ENCODE results near the gene MAD2L1BP.

Gene MAD2L1BP

GRCh38 chr6:43683708-43684455, 48.2 kb downstream of the MAD2L1BP start:
- no peak for DNase-seq (ENCODE audit: low spot score)

DNA sequence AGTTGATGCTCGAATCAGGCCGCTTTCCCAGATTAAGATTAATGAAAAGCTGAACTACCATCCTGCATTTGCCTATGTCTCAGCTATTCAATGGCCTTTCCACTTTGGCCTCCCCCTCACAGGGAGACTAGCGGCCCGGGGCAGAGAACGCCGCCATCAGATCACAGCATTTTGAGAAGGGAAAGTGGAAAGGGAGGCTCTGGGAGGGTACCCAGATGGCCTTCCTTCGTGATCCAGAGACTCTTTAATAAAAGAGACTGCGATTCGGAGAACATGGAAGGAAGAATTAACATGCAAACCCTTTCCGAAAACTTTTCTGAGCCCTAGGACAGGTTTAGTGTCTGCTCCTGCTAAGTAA, 51.4 kb downstream of the MAD2L1BP start:
- no peak for DNase-seq (ENCODE audit: low spot score)

DNA sequence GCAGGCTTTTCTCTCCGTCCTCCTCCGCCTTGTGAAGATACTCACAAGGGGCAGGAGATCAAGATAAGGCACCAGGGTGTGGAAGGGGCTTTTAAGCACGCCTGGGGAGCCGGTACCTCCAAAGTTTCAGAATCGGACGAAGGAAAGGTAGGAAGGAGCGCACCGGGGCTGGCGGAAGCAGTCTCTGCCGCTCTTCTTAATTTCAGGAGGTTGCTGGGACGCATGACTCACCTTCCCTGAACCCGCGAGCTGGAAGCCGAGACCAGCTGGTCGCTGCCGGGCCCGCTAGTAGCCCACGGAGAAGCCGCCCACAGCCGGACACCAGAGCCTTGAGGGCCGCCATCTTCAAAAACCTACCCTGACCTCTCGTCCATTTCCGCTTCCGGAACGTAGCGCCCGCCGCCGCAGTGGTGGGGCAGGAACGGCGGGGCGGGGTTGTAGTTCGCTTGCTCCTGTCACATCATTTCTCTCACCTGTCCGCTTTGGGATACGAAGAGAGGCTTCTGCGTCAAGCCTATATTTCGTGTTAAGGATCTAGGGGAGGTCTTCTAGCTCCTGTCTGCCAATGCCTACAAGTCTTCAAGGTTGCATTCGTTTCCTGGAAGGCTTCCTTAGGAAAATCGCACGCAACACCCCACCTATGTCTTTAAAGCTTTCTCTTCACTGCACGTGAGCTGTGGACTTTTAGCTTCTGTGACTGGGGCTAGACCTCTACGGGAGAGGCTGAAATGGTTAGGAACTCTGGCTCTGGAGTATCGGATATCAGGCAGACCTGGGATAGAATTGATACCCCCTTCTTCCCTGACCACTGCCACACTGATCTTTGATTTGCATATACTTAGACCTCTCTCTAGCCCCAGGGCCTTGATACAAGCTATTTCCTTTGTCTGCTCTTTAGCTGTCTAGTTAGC, 52.1 kb downstream of the MAD2L1BP start, which contains the start of gene MRPS18A:
MRPS18A (minus strand) TSS at position 355 of the 911 bp plus-strand sequence; CDS start at position 343, 12 bp downstream.
- peak; percentile 88 for DNase-seq (ENCODE audit: low spot score)

- no peak for DNase-seq (ENCODE audit: low spot score)
Observed at GRCh38 chr6:43689421-43689820, 53.8 kb downstream of the MAD2L1BP start.
